Left colon (tissue), 2 donors: Measurements from ENCODE around the gene TRAPPC11. TPM values are rescaled to one million over a fixed set of nuclear protein-coding genes. Genes with fewer than 3 reads are reported as not detected.

Experiments
- ATAC-seq: fragments of 200-7000 bp; cut with Tn5 transposase; one replicate; pipeline ENCODE4 v1.9.1; 2020; ENCODE audit warnings: mild to moderate bottlenecking, moderate library complexity
- DNase-seq, 2 donors: peaks; one replicate each; pipeline ENCODE4 v3.0.0-alpha.2; 2020
- intact Hi-C, 2 donors: fragments of 100-400 bp; cut with DNase I in 1 of 2; cut with micrococcal nuclease in 1 of 2; formaldehyde crosslinking; loops; one replicate each; pipeline versions ENCODE4 v1.11.2 to v1.14.0; 2022; cut with DNase I, micrococcal nuclease
- total RNA-seq, 2 donors: library from RNA; stranded (reverse); fragmentation: NEBNext Ultra II Directional; extraction: Animal tissue kit (Norgen Biotek cat#: 25700); gene quantifications; one replicate each; pipeline ENCODE4 v1.2.1, GENCODE V29; 2021
- donor health status: DM: no; HTN: no; CAD: no.
- donor health status: DM: yes; HTN: yes; CAD: no.

Gene TRAPPC11
- total RNA-seq, 2 donors from 2014 or later: 29.9 to 32.2 TPM

GRCh38 chr4:183746305-183747229 lies 87.5 kb downstream of the TRAPPC11 start:
- ATAC-seq (no peak), DNase-seq (no peak)
- intact Hi-C loops: no loop called here

- intact Hi-C loops: no loop called here
- ATAC-seq: peak; percentile 64
Measured at GRCh38 chr4:183747380-183747779, 88.3 kb downstream of the TRAPPC11 start.

GRCh38 chr4:183747931-183748670 lies 89.0 kb downstream of the TRAPPC11 start:
- peak; percentile 55 for ATAC-seq
- intact Hi-C loops: no loop called here
- no peak for DNase-seq

More at GRCh38 chr4:183747380-183747779, 88.3 kb downstream of the TRAPPC11 start:
- no peak for DNase-seq

- no peak for DNase-seq
- intact Hi-C loops: no loop called here
- ATAC-seq: no peak
Measured at GRCh38 chr4:183751106-183751505, 92.0 kb downstream of the TRAPPC11 start.

GRCh38 chr4:183755596-183755995 lies 96.5 kb downstream of the TRAPPC11 start:
- DNase-seq: no peak
- ATAC-seq: no peak
- intact Hi-C loops: no loop called here

GRCh38 chr4:183757060-183757459 lies 98.0 kb downstream of the TRAPPC11 start:
- intact Hi-C loops: no loop called here
- no peak for DNase-seq
- no peak for ATAC-seq

GRCh38 chr4:183758061-183758757 lies 99.1 kb downstream of the TRAPPC11 start:
- ATAC-seq (peak; percentile 64), DNase-seq (peak; percentile 58 to 79)
- intact Hi-C loops: no loop called here

- DNase-seq (no peak), ATAC-seq (peak; percentile 23)
- intact Hi-C loops: no loop called here
Measured at GRCh38 chr4:183758758-183759447, 99.8 kb downstream of the TRAPPC11 start.

GRCh38 chr4:183760326-183760725 lies 101.2 kb downstream of the TRAPPC11 start:
- DNase-seq (no peak), ATAC-seq (peak; percentile 90)
- intact Hi-C loops: no loop called here

Other genes starting within 250 kb of the TRAPPC11 start
- 10 to 100 TPM; 13.7 to 23.1 TPM for gene CDKN2AIP, start 214.7 kb upstream of the TRAPPC11 start, total RNA-seq
- gene ING2, start 154.2 kb upstream of the TRAPPC11 start, total RNA-seq: 10 to 100 TPM; 13.0 to 14.7 TPM
- 10 to 100 TPM; 17.3 to 17.6 TPM for gene RWDD4, start 108 bp upstream of the TRAPPC11 start, total RNA-seq
- gene STOX2, start 246.0 kb downstream of the TRAPPC11 start, total RNA-seq: 1 to 10 TPM; 1.8 to 2.7 TPM